OCI-LY7 (cell line): ENCODE results near the gene TNFRSF8. TPM values are rescaled to one million over a fixed set of nuclear protein-coding genes. Genes with fewer than 3 reads are reported as not detected.

ENCODE experiments used
- BruUV-seq: library from RNA; stranded (reverse); fragments of 400-500 nt; replicated peaks from 2 replicates; lab custom pipeline; 2021; lab: Mats Ljungman, UMichigan
- CTCF ChIA-PET: fragments of 300-600 bp; sonication (Branson Sonifier 250); formaldehyde crosslinking; loops from one replicate; lab custom pipeline; 2022; ENCODE audit warnings: antibody characterized with exemption; ENCODE audit not compliant: unreplicated experiment; lab: Charles Lee
- POLR2A ChIA-PET: fragments of 300-600 bp; sonication (Branson Sonifier 250); formaldehyde crosslinking; loops from one replicate; lab custom pipeline; 2022; ENCODE audit warnings: antibody characterized with exemption; lab: Charles Lee
- DNase-seq: peaks from one replicate; pipeline ENCODE4 v3.0.0-alpha.2; 2015; ENCODE audit warnings: low spot score
- H2AFZ ChIP-seq: fragments of 200-600 bp; sonication (generic), shearing (Covaris generic); 2 replicates; pipeline ENCODE4 v1.6.1; 2014; ENCODE audit warnings: mild to moderate bottlenecking, antibody characterized with exemption, low read length, moderate library complexity
- H3K27ac ChIP-seq: fragments of 200-600 bp; sonication (generic); 2 replicates; pipeline ENCODE4 v1.5.1; 2014; ENCODE audit warnings: mixed run types, low read depth, mild to moderate bottlenecking, moderate library complexity, low read length, inconsistent platforms; ENCODE audit not compliant: poor library complexity, severe bottlenecking
- H3K36me3 ChIP-seq: fragments of 200-600 bp; sonication (generic); 2 replicates; pipeline ENCODE4 v1.6.1; 2014; ENCODE audit warnings: mild to moderate bottlenecking, antibody characterized with exemption, low read length, moderate library complexity, mixed read lengths; ENCODE audit not compliant: insufficient read depth
- H3K4me1 ChIP-seq: fragments of 200-600 bp; sonication (generic); 2 replicates; pipeline ENCODE4 v1.5.1; 2014; ENCODE audit warnings: mild to moderate bottlenecking, low read length; ENCODE audit not compliant: insufficient read depth, poor library complexity, severe bottlenecking
- H3K4me2 ChIP-seq: fragments of 200-600 bp; sonication (generic); 2 replicates; pipeline ENCODE4 v1.6.1; 2014; ENCODE audit warnings: mild to moderate bottlenecking, low read length
- H3K4me3 ChIP-seq: fragments of 200-600 bp; sonication (generic); 2 replicates; pipeline ENCODE4 v1.5.1; 2014; ENCODE audit warnings: mild to moderate bottlenecking, low read depth, low read length; ENCODE audit not compliant: poor library complexity, severe bottlenecking
- H3K79me2 ChIP-seq: fragments of 200-600 bp; sonication (generic); 2 replicates; pipeline ENCODE4 v1.6.1; 2016; ENCODE audit warnings: low read depth, mild to moderate bottlenecking, low read length, moderate library complexity, mixed read lengths; ENCODE audit not compliant: insufficient read depth
- H3K9me2 ChIP-seq: fragments of 200-600 bp; sonication (generic); 2 replicates; pipeline ENCODE4 v1.6.1; 2016; ENCODE audit warnings: mild to moderate bottlenecking, low read length, mixed read lengths; ENCODE audit not compliant: insufficient read depth
- H3K9me3 ChIP-seq: fragments of 200-600 bp; sonication (generic); 2 replicates; pipeline ENCODE4 v1.6.1; 2014; ENCODE audit warnings: mild to moderate bottlenecking, mixed run types, low read length, mixed read lengths
- H4K20me1 ChIP-seq: fragments of 200-600 bp; sonication (generic); 2 replicates; pipeline ENCODE4 v1.6.1; 2014; ENCODE audit warnings: mild to moderate bottlenecking, antibody characterized with exemption, low read length, moderate library complexity, mixed read lengths; ENCODE audit not compliant: insufficient read depth
- EZH2phosphoT487 ChIP-seq: fragments of 200-600 bp; sonication (generic); IDR thresholded peaks from 2 replicates; pipeline ENCODE4 v1.6.1; 2018; ENCODE audit warnings: low read depth, borderline replicate concordance, mild to moderate bottlenecking, mixed run types, antibody characterized with exemption, low read length, moderate library complexity, mixed read lengths
- intact Hi-C: fragments of 100-400 bp; cut with micrococcal nuclease; formaldehyde crosslinking; loops from one replicate; pipeline ENCODE4 v1.10.0; 2022; ENCODE audit not compliant: unreplicated experiment
- total RNA-seq, 2 experiments: library from RNA; depleted of rRNA in 1 of 2; stranded (reverse); fragments of >200 nt in 1 of 2; shearing (Covaris generic) in 1 of 2; gene quantifications; 2 replicates each; pipeline ENCODE4 v1.2.3, GENCODE V29; 2014 to 2022
- TF ChIP-seq, protein P1 (sequence below): fragments of 200-600 bp; sonication (generic); conservative IDR thresholded peaks from 2 replicates; pipeline ENCODE4 v1.5.1; 2014; ENCODE audit warnings: mild to moderate bottlenecking, antibody characterized with exemption, low read length, moderate library complexity, mixed read lengths

TNFRSF8 gene
- total RNA-seq, 2 experiments from 2014 or later = 0.29 TPM; not detected in 1

DNA sequence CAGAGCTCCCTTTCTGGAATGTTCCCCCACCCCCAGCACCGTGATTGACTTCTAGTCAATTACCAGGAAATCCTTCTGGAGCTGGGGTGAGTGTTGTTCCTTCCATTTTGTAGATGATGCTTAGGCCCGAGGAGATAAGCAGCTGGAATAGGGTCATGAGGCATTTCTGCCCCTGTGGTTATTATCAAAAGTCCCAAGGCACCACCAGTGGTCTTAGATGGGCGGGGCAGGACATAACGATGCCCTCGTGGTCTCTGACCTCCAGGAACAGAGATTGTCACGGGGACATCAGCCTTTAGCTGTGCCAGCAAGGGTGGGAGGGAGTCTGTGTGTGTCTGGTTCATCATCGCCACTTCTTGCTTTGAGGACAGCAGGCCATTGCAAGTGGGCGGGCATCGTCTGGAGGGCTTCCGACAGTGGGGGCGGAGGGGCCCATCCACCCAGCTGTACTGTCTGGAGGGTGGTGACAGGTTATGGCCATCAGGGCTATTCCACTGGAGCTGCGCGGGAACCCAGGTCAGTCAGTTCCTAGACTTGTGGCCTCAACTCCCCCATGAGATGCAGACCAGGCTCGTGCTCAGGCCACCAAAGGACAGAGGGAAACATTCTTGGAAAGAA is 22.6 kb downstream of the TNFRSF8 start:
- TF ChIP-seq, protein P1, sequence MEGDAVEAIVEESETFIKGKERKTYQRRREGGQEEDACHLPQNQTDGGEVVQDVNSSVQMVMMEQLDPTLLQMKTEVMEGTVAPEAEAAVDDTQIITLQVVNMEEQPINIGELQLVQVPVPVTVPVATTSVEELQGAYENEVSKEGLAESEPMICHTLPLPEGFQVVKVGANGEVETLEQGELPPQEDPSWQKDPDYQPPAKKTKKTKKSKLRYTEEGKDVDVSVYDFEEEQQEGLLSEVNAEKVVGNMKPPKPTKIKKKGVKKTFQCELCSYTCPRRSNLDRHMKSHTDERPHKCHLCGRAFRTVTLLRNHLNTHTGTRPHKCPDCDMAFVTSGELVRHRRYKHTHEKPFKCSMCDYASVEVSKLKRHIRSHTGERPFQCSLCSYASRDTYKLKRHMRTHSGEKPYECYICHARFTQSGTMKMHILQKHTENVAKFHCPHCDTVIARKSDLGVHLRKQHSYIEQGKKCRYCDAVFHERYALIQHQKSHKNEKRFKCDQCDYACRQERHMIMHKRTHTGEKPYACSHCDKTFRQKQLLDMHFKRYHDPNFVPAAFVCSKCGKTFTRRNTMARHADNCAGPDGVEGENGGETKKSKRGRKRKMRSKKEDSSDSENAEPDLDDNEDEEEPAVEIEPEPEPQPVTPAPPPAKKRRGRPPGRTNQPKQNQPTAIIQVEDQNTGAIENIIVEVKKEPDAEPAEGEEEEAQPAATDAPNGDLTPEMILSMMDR = no peak
- TF ChIP-seq EZH2phosphoT487 = no peak

DNA sequence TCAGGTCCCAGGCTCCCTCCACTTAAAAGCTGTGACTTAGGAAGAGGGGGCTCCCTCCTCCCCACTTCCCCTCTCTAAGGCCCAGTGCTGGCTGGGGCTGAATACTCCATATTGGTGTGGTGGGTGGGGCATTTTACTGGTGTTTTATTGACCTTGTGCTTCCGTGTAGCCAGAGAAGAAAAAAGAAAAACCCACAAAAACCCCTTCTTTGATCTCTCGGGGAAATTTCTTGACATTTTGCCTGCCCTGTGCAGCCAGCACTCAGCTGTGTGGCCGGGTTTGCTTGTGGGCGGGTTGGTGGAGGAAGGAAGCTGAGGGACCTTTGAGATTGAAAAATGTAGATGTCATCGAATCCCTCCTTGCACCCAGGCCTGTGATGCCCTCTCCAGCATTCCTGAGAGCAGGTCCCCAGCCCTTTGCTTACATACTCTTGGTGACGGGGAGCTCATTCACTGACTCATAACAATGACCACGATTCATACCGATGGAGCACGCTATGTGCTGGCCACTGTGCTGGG is 24.8 kb downstream of the TNFRSF8 start:
- BruUV-seq = no TSS peak

More for the DNA sequence above, 22.6 kb downstream of the TNFRSF8 start:
- no peak for DNase-seq
- peaks cover 10% of the 10 kb centered on the region for H3K4me1 ChIP-seq
- POLR2A ChIA-PET = no interaction called here
- H3K4me3 ChIP-seq = no peak overlapping the region
- no peaks in the 10 kb centered on the region for H3K36me3 ChIP-seq
- no peak overlapping the region for H2AFZ ChIP-seq
- H3K9me3 ChIP-seq = peaks cover 13% of the 10 kb centered on the region; the same call in 1 of the 2 replicates
- CTCF ChIA-PET = no interaction called here
- H4K20me1 ChIP-seq = no peaks in the 10 kb centered on the region
- H3K27ac ChIP-seq = no peak overlapping the region
- intact Hi-C loops = no loop called here
- H3K4me2 ChIP-seq = no peak overlapping the region
- no TSS peak for BruUV-seq
- no peaks in the 10 kb centered on the region for H3K9me2 ChIP-seq
- H3K79me2 ChIP-seq = no peaks in the 10 kb centered on the region

More for the DNA sequence above, 24.8 kb downstream of the TNFRSF8 start:
- Histone ChIP-seq H3K36me3 (no peaks in the 10 kb centered on the region), H3K27ac (no peak overlapping the region), H3K4me3 (no peak overlapping the region), H3K9me3 (0 out of 2 replicates have a peak, but pooled peaks cover 4% of the 10 kb centered on the region), H4K20me1 (no peaks in the 10 kb centered on the region), H3K4me1 (no peaks in the 10 kb centered on the region), H3K79me2 (no peaks in the 10 kb centered on the region), H2AFZ (no peak overlapping the region), H3K4me2 (no peak overlapping the region), H3K9me2 (no peaks in the 10 kb centered on the region)
- no peak for TF ChIP-seq EZH2phosphoT487
- TF ChIP-seq, protein P1 = no peak
- ChIA-PET POLR2A (interaction anchor here (1.1 kb wide), 1 partner anchor 11 kb away, joined by 4 read pairs; no protein-coding TSS in a partner anchor), CTCF (no interaction called here)
- no peak for DNase-seq
- intact Hi-C loops = no loop called here
